H1 (cell line): ENCODE measurements around the gene SHQ1. TPM values are rescaled to one million over a fixed set of nuclear protein-coding genes. Genes with fewer than 3 reads are reported as not detected.

Experiments used
- CTCF ChIA-PET: fragments of 300-600 bp; sonication (Branson Sonifier 250); formaldehyde crosslinking; loops from one replicate; lab custom pipeline; 2021; ENCODE audit not compliant: partially characterized antibody; lab: Charles Lee
- POLR2A ChIA-PET: fragments of 300-600 bp; sonication (Branson Sonifier 250); formaldehyde crosslinking; loops from one replicate; lab custom pipeline; 2021; ENCODE audit warnings: inconsistent platforms; ENCODE audit not compliant: partially characterized antibody; lab: Charles Lee
- DNase-seq, 2 experiments: peaks; one replicate each; pipeline versions ENCODE4 v3.0.0 to v3.0.0-alpha.2; 2010 to 2022; ENCODE audit warnings: low spot score in 2 of 2, low read depth in 1 of 2, mixed read lengths in 1 of 2
- FAIRE-seq: peaks from 2 replicates; lab custom pipeline; 2011; peaks lifted over from hg19 to GRCh38; lab: Jason Lieb, UNC
- H2AFZ ChIP-seq: 2 replicates; pipeline ENCODE4 v1.8.1; 2012; ENCODE audit warnings: low read length, inconsistent platforms
- H2AK5ac ChIP-seq: 2 replicates; pipeline ENCODE4 v1.6.1; 2013; ENCODE audit warnings: low read depth, low read length
- H2BK120ac ChIP-seq: replicated peaks from 2 replicates; pipeline ENCODE3; 2013; ENCODE audit warnings: low read depth, low read length, inconsistent platforms
- H2BK12ac ChIP-seq: 2 replicates; pipeline ENCODE4 v1.6.1; 2013; ENCODE audit warnings: low read depth, low read length
- H2BK15ac ChIP-seq: 2 replicates; pipeline ENCODE4 v1.6.1; 2013; ENCODE audit warnings: low read length
- H2BK20ac ChIP-seq: 2 replicates; pipeline ENCODE4 v1.6.1; 2013; ENCODE audit warnings: low read length
- H2BK5ac ChIP-seq: 2 replicates; pipeline ENCODE4 v1.6.1; 2013; ENCODE audit warnings: low read depth, low read length
- H3K14ac ChIP-seq: 2 replicates; pipeline ENCODE4 v1.6.1; 2013; ENCODE audit warnings: inconsistent platforms; ENCODE audit not compliant: insufficient read length
- H3K18ac ChIP-seq: 2 replicates; pipeline ENCODE4 v1.6.1; 2013; ENCODE audit warnings: low read length; ENCODE audit errors: extremely low read depth
- H3K23ac ChIP-seq: 2 replicates; pipeline ENCODE4 v1.6.1; 2013; ENCODE audit warnings: inconsistent platforms; ENCODE audit not compliant: insufficient read length
- H3K23me2 ChIP-seq: 2 replicates; pipeline ENCODE4 v1.6.1; 2013; ENCODE audit warnings: low read depth, low read length
- H3K27ac ChIP-seq: 2 replicates; pipeline ENCODE4 v1.6.1; 2011; ENCODE audit warnings: low read depth, low read length, inconsistent platforms
- H3K27me3 ChIP-seq, 4 experiments: replicated peaks in 1 of 4; 1 replicate in 1 of 4; 2 replicates in 3 of 4; pipeline versions ENCODE4 v1.6.1 to v1.8.1; 2011 to 2013; ENCODE audit warnings: low read length in 3 of 4, mild to moderate bottlenecking in 3 of 4, inconsistent platforms in 2 of 4, mixed read lengths in 2 of 4, moderate library complexity in 1 of 4; ENCODE audit not compliant: control insufficient read depth in 3 of 4, insufficient read depth in 3 of 4; ENCODE audit errors: extremely low read depth in 1 of 4
- H3K36me3 ChIP-seq, 4 experiments: 2 replicates each; pipeline versions ENCODE4 v1.6.1 to v1.8.1; 2011 to 2013; ENCODE audit warnings: mild to moderate bottlenecking in 4 of 4, low read length in 3 of 4, moderate library complexity in 2 of 4, control low read depth in 1 of 4, inconsistent platforms in 1 of 4; ENCODE audit not compliant: insufficient read depth in 4 of 4, control insufficient read depth in 2 of 4
- H3K4ac ChIP-seq: replicated peaks from 2 replicates; pipeline ENCODE3; 2013; ENCODE audit warnings: low read length, low read depth, mixed read lengths, inconsistent platforms; ENCODE audit not compliant: insufficient read length
- H3K4me1 ChIP-seq, 4 experiments: replicated peaks in 1 of 4; 1 replicate in 1 of 4; 2 replicates in 3 of 4; pipeline versions ENCODE4 v1.6.1 to v1.8.1; 2011 to 2013; ENCODE audit warnings: low read length in 3 of 4, inconsistent platforms in 2 of 4, mixed read lengths in 1 of 4; ENCODE audit not compliant: insufficient read depth in 4 of 4, control insufficient read depth in 3 of 4
- H3K4me2 ChIP-seq, 2 experiments: 2 replicates each; pipeline versions ENCODE4 v1.6.1 to v1.8.1; 2011 to 2013; ENCODE audit warnings: low read depth in 2 of 2, low read length in 2 of 2, control low read depth in 1 of 2, inconsistent platforms in 1 of 2, mild to moderate bottlenecking in 1 of 2; ENCODE audit not compliant: insufficient read depth in 1 of 2
- H3K4me3 ChIP-seq, 4 experiments: fragments of 200-600, 300-600 bp in 1 of 4; sonication (generic), shearing (Covaris generic), sonication (Bioruptor Twin) in 1 of 4; 2 replicates each; pipeline versions ENCODE4 v1.5.1 to v1.8.1; 2011 to 2016; ENCODE audit warnings: low read length in 4 of 4, low read depth in 3 of 4, control low read depth in 2 of 4, inconsistent platforms in 2 of 4, mild to moderate bottlenecking in 2 of 4, mixed read lengths in 1 of 4, moderate library complexity in 1 of 4; ENCODE audit not compliant: insufficient read depth in 2 of 4; ENCODE audit errors: extremely low read depth in 1 of 4
- H3K56ac ChIP-seq: replicated peaks from 2 replicates; pipeline ENCODE3; 2013; ENCODE audit warnings: low read depth, mild to moderate bottlenecking, mixed read lengths, low read length, inconsistent platforms; ENCODE audit not compliant: insufficient read length
- H3K79me1 ChIP-seq: 2 replicates; pipeline ENCODE4 v1.6.1; 2013; ENCODE audit warnings: low read depth, low read length, control low read depth
- H3K79me2 ChIP-seq, 2 experiments: 2 replicates each; pipeline versions ENCODE4 v1.6.1 to v1.8.1; 2012 to 2013; ENCODE audit warnings: low read length in 2 of 2, mild to moderate bottlenecking in 2 of 2, inconsistent platforms in 1 of 2; ENCODE audit not compliant: insufficient read depth in 2 of 2, control insufficient read depth in 1 of 2
- H3K9ac ChIP-seq, 4 experiments: replicated peaks in 1 of 4; 1 replicate in 1 of 4; 2 replicates in 3 of 4; pipeline versions ENCODE4 v1.6.1 to v1.8.1; 2011 to 2013; ENCODE audit warnings: low read depth in 3 of 4, low read length in 3 of 4, control low read depth in 2 of 4, mild to moderate bottlenecking in 2 of 4, moderate library complexity in 2 of 4, inconsistent platforms in 1 of 4; ENCODE audit errors: extremely low read depth in 1 of 4
- H3K9me3 ChIP-seq, 2 experiments: 2 replicates each; pipeline versions ENCODE4 v1.6.1 to v1.8.1; 2012 to 2013; ENCODE audit warnings: mild to moderate bottlenecking in 2 of 2, moderate library complexity in 2 of 2, control low read depth in 1 of 2, inconsistent platforms in 1 of 2, low read depth in 1 of 2, low read length in 1 of 2, mixed read lengths in 1 of 2; ENCODE audit not compliant: insufficient read depth in 2 of 2
- H4K20me1 ChIP-seq, 2 experiments: replicated peaks in 1 of 2; 2 replicates each; pipeline versions ENCODE3 to v1.8.1; 2011 to 2013; ENCODE audit warnings: inconsistent platforms in 2 of 2, low read length in 2 of 2, mild to moderate bottlenecking in 1 of 2; ENCODE audit not compliant: insufficient read depth in 2 of 2, control insufficient read depth in 1 of 2
- H4K5ac ChIP-seq: 2 replicates; pipeline ENCODE4 v1.6.1; 2013; ENCODE audit warnings: low read length, low read depth, mixed read lengths, inconsistent platforms; ENCODE audit not compliant: insufficient read length
- H4K8ac ChIP-seq: 2 replicates; pipeline ENCODE4 v1.8.0; 2013; ENCODE audit warnings: mild to moderate bottlenecking, moderate library complexity, low read length, inconsistent platforms; ENCODE audit not compliant: insufficient read depth; ENCODE audit errors: extremely low read depth
- H4K91ac ChIP-seq: replicated peaks from 2 replicates; pipeline ENCODE3; 2013; ENCODE audit warnings: low read length, mixed read lengths, inconsistent platforms; ENCODE audit not compliant: insufficient read length
- WGBS, 2 experiments: shearing (Covaris generic) in 1 of 2; methylation state at CpG; one replicate each; pipeline versions ENCODE4 v1.1.6 to v1.1.7; 2013 to 2015; ENCODE audit warnings: low lambda C conversion rate in 2 of 2, mixed read lengths in 2 of 2, inconsistent platforms in 1 of 2, low coverage in 1 of 2, missing lambda C conversion rate in 1 of 2; ENCODE audit not compliant: insufficient replicate concordance in 2 of 2, insufficient coverage in 1 of 2, insufficient read length in 1 of 2; ENCODE audit errors: extremely low coverage in 1 of 2, missing lambda C conversion rate in 1 of 2; 5-methylcytosine and 5-hydroxymethylcytosine counted together
- polyA plus RNA-seq, 7 experiments: library from polyadenylated mRNA; depleted of rRNA in 3 of 7; stranded (reverse) in 5 of 7; unstranded in 2 of 7; fragments of >200 nt in 5 of 7; fragments of 200-250 nt in 2 of 7; gene quantifications; 1 replicate in 5 of 7; 2 replicates in 1 of 7; 4 replicates in 1 of 7; pipeline versions ENCODE4 v1.2.1 to v1.2.3, GENCODE V29; 2011 to 2013; ENCODE audit warnings: missing spikeins in 2 of 7, mixed read lengths in 2 of 7
- total RNA-seq: library from RNA; stranded (reverse); fragmentation: NEBNext Ultra II Directional; extraction: Animal tissue kit (Norgen Biotek cat#: 25700); gene quantifications from 2 replicates; pipeline ENCODE4 v1.2.1, GENCODE V29; 2021

SHQ1 gene
- total and polyA plus RNA-seq, 2 of the 8 experiments (the other 6 are each of a cell fraction or from before 2014, with no cell fraction given) = 10.7 to 34.4 TPM

- Histone ChIP-seq H2BK12ac (no peak overlapping the region), H3K4me2 (no peak overlapping the region), H4K5ac (no peak overlapping the region), H3K18ac (no peak overlapping the region), H3K56ac (no peak overlapping the region), H4K8ac (no peak overlapping the region), H2BK5ac (no peak overlapping the region), H3K4me3 (no peak overlapping the region), H2BK120ac (no peak overlapping the region), H3K9ac (no peak overlapping the region), H3K79me2 (peaks cover 0 to 13% of the 10 kb centered on the region in 2 experiments; a peak in 2 of 4 replicates), H3K14ac (no peak overlapping the region), H3K9me3 (no peaks in the 10 kb centered on the region), H3K36me3 (peaks cover 2 to 12% (median 7%) of the 10 kb centered on the region in 4 experiments; a peak in 6 of 8 replicates), H2BK20ac (no peak overlapping the region), H3K23ac (no peak overlapping the region), H3K23me2 (peaks cover 18% of the 10 kb centered on the region), H3K27me3 (peaks cover 0 to 17% (median 9%) of the 10 kb centered on the region in 4 experiments; a peak in 6 of 7 replicates), H4K20me1 (peaks cover 0 to 6% of the 10 kb centered on the region in 2 experiments), H3K27ac (no peak overlapping the region), H3K4ac (no peak overlapping the region), H2AK5ac (no peak overlapping the region), H3K4me1 (peaks cover 0 to 6% (median 0%) of the 10 kb centered on the region in 4 experiments; a peak in 3 of 7 replicates), H3K79me1 (no peaks in the 10 kb centered on the region), H4K91ac (no peak overlapping the region), H2AFZ (no peak overlapping the region), H2BK15ac (no peak overlapping the region)
- POLR2A ChIA-PET = no interaction called here
- FAIRE-seq = no peak
- CTCF ChIA-PET = no interaction called here
- 91% methylated on average over 1 of the region's 1 CpG; no CpG with 5 or more reads in 1 of the 2 experiments for WGBS, 2 experiments
- no peak for DNase-seq
These were observed 3.7 kb downstream of the SHQ1 start for GRCh38 chr3:72844436-72844993.
